Measurements from ENCODE around the gene FAM81B.
"Not testable (repeated sequence)": the region's sequence is repeated elsewhere in the genome, so short reads cannot be mapped to it uniquely, and the experiment has no call there.

FAM81B gene, protein sequence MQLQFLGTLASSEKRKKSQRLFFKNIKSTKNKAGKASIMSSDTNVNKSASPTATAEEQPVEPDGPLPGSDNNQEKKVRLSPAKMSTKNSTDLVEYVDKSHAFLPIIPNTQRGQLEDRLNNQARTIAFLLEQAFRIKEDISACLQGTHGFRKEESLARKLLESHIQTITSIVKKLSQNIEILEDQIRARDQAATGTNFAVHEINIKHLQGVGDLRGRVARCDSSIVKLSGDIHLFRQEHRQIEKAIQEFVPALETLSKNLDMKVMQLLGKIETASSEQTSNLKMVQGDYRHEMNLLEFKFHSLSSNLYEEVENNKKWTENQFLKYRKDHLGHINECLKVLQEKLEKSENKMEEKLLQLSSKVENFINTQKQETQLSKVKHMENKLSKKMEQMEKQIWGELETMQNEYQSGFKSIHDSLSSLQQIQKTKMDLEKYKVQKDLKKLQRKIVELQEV

DNA sequence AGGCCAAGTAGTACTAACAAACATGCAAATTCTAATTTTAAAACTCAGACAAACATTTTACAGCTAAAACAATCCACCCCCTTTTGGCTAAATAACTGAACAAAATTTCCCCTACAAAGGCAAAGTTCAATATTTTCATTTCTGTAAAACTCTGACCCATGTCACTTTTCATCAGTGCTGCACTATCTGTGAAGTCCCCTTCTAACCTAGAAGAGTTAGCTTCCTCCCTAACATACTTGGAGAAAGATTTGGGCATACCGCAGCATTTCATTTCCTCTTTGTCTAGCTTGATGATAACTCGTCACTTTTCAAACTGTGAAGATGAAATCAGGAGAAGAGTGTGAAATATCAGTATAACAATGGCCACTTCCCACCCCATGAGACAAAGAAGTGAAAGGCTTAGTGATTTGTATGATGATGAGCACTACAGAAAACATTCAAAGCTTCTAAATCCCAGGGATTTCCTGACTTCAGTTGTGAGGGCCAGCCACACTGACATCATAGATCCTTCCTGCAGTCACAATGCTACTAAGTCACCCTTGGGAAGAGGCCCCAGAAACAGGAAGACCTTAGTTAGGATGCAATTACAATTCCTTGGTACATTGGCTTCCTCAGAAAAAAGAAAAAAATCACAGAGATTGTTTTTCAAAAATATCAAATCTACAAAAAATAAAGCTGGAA, at the start of gene FAM81B:
Gene FAM81B, plus strand, starts transcription at position 555 of the 681 bp plus-strand sequence. Its CDS starts 24 bp downstream, at position 579.
- no peak for DNase-seq

DNA sequence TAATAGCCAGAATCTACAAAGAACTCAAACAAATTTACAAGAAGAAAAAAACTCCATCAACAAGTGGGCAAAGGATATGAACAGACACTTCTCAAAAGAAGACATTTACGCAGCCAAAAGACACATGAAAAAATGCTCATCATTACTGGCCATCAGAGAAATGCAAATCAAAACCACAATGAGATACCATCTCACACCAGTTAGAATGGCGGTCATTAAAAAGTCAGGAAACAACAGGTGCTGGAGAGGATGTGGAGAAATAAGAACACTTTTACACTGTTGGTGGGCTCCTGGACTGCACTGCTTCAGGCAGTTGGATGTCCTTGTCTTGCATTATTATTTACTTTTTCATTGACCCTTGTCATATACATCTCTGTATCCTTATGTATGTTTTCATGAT, 49.7 kb upstream of the FAM81B start:
- not testable (repeated sequence) for DNase-seq

DNA sequence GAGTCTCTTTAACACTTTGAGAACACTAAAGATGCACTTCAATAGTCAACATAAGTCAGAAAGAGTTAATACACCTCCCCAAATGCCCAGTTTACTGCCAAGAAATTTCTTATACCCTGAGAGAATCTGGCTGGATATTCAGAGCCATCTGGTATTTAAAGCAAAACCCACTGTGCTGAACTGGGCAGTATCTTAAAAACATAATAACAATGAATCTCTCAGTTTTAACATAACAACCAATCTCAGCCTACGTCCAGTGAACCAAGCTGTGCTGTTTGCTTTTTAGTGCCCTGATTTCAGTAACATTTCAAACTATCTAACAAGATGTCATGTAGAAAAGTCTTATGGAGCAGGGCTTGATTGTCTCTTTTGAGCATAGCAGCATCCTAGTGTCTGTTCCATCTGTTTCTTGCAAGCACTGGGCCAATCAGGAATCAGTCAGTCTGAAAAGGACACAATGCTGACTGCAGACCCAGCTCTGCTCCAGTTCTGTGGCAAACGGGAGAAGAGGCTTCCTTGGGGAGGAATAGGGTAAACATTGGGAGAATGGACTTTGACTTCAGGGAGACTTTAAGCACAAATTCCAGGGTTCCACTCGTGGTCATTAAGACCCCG, 43.6 kb upstream of the FAM81B start:
- no peak for DNase-seq

DNA sequence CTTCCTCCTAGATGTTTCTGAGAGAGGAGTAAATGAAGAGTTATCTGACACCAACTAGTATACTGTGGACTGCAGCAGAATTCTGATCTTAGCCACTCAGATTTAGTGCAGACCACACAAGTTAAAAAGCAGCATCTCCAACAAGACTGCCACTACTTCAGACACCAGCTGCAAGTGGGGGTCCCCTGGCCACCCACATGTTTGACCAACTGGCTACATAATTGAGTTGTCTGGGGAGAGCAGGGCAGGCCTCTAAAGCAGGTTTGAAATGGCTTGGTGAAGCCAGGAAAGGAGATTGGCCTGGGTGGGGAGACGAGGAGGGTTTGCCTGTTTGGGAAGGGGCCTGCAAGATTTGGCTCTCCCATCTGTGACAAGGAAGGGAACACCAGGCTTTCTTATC, 40.5 kb upstream of the FAM81B start:
- DNase-seq, result no peak

DNA sequence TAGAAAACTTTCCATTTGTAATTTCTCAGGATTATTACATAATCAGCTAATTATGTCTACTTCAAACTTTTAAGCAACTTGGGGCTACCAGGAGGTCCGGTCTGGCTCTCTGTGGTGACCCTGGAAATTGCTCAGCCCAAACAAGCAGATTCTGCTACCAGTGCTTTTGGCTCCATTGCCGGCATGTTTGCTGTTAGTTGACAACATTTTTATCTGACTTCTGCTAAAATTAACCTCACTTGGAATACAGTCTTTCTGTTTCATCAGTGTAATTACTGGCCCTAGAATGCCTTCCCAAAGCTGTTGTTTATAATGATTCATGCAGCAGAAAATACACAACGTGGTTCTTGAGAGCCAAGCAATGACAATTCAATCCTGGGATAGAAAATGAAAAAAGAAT, 38.5 kb upstream of the FAM81B start:
- no peak for DNase-seq

DNA sequence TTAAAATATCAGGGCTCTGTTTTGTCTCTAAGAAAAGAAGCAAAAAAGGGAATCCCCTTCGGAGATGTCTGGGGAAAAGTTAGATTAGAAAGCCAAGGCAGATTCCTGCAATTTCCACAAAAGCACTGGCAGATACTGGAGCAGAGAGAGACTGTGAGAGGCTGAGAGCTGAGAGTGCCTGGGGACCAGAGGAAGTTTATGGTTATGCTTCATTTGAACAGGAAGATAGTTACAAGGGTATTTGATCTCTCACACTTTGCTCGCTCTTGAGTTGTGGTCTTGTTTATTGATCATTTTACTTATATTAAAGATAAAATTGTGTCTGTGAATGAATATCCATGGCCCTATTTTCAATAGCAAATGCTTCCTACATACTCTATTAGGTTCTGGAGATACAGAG, 32.8 kb upstream of the FAM81B start:
- DNase-seq, result no peak

DNA sequence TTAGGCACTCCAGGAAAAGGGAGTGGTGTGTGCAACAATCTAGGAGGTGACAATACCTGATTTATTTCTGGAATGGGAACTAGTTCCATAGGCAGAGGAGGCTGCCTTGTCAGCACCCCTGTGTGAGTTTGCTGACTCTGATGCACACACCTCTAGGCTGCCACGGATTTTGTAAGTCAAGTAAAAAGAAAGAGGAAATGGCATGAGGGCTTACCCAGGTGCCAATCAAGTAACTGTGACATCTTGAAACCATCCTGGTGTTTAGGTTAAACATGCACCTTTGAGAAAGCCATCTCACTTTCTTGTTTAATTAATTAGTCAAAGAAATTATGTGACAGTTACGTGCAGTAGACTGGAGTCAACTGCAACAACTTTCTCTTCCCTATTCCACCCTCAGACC, 32.3 kb upstream of the FAM81B start:
- no peak for DNase-seq

DNA sequence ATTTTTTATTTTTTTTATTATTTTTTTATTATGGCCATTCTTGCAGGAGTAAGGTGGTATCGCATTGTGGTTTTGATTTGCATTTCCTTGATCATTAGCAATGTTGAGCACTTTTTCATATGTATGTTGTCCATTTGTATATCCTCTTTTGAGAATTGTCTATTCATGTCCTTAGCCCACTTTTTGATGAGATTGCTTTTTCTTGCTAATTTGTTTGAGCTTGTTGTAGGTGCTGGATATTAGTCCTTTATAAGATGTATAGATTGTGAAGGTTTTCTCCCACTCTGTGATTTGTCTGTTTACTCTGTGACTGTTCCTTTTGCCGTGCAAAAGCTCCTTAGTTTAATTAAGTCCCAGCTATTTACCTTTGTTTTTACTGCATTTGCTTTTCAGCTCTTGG, 30.5 kb upstream of the FAM81B start:
- not testable (repeated sequence) for DNase-seq

DNA sequence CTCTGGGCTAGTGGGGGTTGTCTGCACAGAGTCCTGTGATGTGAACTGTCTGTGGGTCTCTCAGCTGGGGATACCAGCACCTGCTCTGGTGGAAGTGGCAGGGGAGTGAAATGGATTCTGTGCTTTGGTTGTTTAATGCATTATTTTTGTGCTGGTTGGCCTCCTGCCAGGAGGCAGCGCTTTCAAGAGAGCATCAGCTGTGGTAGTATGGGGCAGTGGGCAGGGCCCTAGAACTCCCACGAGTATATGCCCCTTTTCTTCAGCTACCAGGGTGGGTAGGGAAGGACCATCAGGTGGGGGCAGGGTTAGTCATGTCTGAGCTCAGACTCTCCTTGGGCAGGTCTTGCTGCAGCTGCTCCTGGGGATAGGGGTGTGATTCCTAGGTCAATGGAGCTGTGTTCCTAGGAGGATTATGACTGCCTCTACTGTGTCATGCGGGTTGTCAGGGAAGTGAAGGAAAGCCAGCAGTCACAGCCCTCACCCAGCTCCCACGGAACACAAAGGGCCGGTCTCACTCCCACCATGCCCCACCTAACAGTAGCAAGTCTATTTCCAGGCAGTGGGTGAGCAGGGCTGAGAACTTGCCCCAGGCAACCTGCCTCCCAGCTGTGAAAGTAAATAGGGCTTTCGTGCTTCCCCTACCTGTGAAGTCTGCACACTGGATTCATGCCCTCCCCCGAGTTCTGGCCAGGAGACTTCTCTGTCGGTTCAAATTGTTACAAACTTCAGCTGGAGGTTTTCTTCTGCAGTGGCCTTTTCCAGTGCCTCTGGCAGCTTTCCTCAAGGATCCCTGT, 25.7 kb upstream of the FAM81B start:
- no peak for DNase-seq

DNA sequence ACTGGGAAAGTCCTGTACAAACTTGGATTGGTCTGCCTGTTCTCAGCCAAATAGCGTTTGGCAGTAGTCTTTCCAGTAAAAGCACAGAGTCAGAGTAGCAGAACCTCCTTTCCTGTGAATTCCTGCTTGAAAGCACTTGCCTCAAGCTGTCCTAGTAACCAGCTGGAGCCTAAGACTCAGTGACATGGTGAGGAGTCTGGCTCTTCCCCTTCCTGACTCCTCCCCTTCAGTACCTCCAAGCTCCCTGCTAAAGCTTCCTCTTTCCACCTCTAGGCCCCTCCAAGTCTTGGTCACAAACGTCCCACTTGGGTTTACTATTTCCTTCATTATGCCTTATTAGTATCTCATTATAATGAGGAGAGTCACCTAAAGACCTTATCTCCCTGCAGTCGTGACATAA, 21.4 kb upstream of the FAM81B start:
- no peak for DNase-seq

DNA sequence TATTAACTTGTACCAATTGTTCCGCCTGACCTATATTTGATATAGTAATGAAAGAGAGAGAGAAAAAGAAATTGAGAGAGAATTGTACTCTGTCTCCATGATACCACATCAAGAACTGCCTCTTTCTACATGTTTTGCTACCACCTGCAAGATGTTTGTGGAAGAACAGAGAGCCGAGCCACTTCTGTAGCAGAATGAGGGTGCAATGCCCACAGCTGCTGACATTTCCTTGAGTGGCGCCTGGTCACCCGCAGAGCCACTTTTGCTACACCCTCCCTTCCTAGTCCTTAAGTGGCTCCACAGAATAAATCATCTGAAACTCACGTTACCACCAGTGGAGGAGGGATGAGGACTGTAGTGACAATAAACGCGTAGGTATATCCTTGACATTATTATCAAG, 17.1 kb upstream of the FAM81B start:
- no peak for DNase-seq

DNA sequence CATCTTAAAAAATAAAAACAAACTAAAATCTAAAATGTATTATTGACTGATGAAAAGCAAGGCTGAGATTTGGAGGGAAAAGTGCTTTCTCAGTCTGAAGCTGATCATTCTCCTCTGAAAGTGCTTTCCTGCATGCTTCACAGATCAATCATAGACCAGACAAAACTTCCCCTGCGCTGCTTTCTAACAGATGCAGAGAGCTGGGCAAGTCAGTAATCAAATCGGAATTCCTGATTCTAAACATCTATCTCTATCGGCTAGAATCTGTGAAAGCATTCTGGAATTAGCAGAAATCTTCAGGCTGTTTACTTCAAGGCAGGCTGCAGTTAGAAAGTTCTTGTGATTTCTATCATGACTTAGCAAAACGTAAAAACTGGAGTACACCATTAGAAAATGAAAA, 15.6 kb upstream of the FAM81B start:
- no peak for DNase-seq

DNA sequence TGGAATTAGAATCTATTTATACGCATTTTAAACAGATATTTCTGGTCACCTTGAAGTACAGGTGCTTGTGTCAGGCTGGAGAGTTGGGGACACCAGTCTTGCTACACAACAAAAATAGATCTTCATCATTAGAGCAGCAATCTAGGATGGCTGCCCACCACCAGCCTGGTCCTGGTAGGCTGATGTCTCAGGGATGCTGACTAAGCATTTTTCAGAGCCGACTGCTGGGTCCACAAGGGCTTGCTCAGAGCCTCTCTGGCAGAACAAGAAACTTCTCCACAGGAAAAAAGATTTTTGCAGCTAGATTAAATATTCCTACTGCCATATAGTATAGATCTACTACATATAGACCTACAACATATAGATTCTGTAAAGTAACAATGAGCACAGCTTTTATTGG, 12.0 kb upstream of the FAM81B start:
- no peak for DNase-seq

DNA sequence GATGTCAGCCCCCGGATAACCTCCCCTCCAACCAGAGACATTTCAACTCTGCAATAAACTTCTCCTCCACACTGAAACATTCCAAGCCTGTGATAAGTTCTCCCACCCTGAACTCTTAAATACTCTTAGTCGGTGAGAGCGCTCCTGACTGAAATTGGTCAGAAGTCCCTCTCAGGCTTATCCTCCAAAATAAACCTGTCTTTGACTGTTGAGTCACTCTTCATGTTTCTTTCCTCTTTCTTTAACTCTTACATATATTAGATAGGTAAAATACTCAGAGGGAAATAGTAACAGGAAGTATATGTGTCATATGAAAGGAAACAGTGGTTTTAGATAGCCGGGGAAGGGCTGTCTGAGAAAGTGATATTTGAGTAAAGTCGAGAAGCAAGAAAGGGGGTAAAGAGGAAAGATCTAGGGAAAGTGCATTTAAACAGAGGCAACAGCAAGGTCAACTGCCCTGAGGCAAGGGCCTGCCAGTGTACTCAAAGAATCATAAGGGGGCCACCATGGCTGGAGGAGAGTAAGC, 11.0 kb upstream of the FAM81B start:
- DNase-seq, result no peak

DNA sequence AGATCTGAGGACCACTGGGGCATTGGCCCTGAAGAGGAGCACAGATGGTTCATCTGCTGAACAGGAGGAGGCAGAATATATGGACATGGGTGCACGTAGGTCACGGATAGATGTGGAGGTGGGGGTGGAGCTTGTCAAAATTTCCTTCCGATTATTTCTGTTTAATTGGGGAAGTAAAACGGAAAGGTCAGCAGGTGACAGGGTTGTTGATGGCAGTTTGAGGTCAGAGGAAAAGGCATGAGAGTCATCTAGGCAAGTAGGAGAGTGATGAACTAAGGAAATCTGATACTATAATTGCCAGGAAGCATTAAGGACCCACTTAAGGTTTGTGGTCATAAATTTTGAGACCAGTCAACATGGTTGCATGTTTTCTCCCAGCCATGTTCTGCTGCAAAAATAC, 8.4 kb upstream of the FAM81B start:
- DNase-seq, result no peak

DNA sequence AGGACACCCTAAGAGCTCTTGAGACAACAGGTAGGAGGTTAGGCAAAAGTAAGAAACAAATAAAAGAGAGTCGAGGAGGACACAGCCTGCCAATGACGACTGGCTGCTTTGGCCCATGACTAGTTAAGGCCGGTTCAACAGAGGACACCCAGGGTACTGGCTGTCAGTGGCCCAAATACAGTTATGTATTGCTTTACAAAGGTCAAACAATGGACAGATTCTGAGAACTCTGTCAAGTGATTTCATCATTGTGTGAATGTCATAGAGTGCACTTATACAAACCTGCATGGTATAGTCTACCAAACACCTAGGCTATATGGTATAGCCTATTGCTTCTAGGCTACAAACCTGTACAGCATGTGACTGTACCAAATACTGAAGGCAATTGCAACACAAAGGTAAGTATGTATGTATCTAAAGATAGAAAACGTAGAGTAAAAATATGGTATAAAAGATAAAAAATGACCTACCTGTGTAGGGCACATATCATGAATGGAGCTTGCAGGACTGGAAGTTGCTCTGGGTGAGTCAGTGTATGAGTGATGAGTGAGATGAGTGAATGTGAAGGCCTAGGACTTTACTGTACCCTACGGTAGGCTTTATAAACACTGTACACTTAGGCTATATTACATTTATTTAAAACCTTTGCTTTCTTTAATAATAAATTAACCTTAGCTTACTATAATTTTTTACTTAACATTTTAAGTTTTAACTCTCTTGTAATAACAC, 6.5 kb upstream of the FAM81B start:
- no peak for DNase-seq

DNA sequence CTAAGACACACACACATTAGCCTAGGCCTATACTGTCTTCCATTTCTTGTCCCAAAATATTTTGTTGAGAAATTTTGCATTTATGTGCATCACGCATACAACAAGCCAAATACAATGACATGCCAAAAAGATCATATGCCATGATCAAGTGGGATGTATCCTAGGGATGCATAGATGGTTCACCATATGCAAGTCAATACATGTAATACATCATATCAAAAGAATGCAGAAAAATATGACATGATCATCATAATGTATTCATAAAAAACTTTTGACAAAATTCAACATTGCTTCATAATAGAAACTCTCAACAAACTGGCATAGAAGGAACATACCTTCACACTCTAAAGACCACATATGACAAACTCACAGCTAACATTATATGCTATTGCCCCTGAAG, 5.8 kb upstream of the FAM81B start:
- no peak for DNase-seq

DNA sequence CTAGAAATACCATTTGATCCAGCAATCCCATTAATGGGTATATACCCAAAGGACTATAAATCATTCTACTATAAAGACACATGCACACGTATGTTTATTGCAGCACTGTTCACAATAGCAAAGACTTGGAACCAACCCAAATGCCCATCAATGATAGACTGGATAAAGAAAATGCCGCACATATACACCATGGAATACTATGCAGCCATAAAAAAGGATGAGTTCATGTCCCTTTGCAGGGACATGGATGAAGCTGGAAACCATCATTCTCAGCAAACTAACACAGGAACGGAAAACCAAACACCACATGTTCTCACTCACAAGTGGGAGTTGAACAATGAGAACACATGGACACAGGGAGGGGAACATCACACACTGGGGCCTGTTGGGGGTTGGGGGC, 799 bp downstream of the FAM81B start:
- not testable (repeated sequence) for DNase-seq

DNA sequence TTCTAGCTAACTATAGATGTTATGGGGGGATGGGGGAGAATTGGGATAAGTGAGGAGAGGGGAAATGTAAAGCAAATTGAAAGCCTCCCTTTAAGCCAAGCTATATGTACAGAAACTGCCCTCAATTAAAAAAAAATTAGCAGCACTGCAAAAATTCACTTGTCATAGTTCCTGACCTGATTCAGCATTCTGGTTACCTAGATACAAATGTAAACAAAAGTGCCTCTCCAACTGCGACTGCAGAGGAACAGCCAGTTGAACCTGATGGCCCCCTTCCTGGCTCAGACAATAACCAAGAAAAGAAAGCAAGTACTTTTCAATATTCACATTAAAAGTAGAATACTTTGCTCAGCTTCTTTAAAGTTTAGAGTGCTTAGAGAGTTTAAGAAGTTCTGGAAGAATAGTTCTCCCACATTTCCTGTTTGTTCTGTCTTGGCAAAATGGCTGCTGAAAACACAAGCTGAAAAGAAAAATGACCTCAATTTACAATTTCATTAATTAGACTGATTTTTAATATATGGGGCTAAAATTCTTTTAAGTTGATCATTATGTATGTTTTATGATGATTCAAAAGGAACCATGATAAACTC, 1.5 kb downstream of the FAM81B start:
- no peak for DNase-seq

DNA sequence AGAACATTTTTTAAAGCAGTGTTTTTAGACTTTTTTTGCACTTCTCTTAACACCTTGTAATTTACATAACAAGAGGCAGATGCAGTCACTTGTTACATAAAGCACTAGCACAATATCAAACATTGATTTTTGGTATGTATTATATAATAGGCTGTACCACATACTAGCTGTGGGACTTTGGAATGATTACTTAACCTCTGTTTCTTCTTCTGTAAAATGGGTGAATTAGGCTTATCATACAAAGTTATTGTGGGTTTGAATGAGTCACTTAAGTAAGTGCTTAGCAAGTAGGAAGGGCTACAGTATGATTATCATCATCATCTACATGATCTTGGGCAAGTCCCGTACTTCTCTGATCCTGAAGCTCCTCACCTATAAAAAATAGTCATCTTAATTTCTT, 2.1 kb downstream of the FAM81B start:
- no peak for DNase-seq

DNA sequence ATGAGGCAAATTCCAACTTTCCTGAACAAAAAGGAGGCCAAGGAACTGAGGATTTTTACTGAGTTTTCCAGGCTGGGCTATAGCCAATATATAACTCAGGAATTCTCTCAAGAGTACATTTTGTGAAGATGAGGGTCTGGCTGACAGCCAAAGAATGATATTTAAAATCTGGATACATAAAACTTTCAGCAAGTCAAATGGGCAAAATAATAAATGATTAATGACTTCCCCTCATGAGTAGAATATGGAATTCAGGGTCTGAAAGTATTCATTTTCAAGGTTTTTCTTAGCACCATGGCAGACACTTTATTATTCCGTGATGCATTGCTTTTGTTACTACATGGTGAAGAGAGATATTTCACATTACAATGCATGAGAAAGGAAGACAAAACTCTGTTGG, 7.8 kb downstream of the FAM81B start:
- DNase-seq, result no peak

DNA sequence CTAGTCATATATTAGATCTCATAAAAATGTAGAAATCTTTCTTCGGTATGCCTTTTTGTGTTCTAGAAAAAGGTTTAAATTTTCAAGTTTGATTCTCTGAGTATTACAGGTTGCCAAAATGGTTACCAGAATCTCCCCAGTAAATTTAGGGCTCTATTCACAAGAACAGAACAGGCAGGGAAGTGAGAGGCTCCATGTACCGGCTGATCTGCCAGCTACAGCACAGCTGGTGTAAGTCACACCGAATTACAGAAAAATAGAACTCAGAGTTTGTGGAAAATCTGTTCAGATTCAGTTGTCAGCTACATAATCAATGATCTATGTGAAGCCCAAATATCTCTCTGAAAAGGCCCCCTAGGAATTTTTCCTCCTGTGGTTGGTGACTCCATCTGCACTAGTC, 10.5 kb downstream of the FAM81B start:
- no peak for DNase-seq

All from activated T-cell treated with anti-CD3 and anti-CD28 coated beads, Interleukin-2, amount 50 U/mL, for 1 hour (primary cell).